ENCODE results near the gene NMNAT2.
"Not testable (repeated sequence)": the region's sequence is repeated elsewhere in the genome, so short reads cannot be mapped to it uniquely, and the experiment has no call there.

NMNAT2 gene

DNA sequence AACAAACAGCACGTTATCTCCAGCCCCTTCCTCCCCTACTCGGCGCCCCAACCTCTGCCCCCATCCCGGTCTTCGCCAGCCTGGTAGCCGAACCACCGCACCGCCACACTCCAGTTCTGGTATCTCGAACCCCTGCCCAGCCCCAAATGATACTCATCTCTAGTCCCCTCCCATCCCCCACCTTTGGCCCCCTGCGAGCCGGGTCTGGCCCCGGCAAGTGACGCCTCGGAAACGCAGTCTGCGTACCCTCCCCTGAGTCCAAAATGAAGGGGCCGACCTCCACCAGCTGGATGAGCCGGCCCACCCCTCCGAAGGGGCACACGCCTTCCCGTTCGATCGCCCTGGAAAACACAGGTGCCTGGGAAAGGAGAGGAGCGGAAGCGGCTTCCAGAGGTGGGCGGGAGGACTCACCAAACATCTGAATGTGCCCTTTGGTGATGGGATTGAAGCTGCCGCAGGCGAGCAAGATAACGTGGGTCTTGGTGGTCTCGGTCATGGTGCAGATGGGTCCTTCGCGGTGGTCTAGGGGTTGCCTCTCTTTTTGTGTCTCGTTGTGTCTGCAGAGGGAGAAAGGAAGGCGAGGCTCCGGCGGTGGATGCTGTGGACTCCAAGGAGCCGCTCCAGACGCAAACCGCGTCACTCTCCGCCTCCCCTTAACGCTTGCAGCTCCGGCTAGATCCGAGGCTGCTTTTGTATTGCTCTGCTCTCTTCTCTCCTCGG, at the start of gene NMNAT2:
TSS of gene NMNAT2 (minus strand) at position 609 of the 720 bp plus-strand sequence. CDS start at position 496, 113 bp downstream.
- DNase-seq (ENCODE audit: low read depth): no peak

DNA sequence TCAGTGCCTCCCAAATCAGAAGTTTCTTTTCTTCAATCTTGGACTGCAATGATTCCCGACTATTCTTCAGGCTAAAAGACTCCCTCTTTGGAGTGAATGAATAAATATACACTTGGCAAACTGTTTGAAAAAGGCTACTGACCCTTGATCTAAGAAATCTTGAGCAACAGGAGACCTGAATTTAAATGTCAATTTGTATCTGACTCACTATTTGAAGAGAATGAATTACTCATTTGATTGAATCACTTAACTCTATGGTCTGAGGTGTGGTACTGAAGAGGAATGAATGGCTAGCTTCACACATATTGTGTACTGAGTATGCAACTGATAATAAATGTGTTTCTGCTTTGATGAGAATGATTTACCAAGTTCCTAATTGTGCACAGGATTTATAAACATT, 49.5 kb upstream of the NMNAT2 start:
- DNase-seq (ENCODE audit: low read depth): no peak

DNA sequence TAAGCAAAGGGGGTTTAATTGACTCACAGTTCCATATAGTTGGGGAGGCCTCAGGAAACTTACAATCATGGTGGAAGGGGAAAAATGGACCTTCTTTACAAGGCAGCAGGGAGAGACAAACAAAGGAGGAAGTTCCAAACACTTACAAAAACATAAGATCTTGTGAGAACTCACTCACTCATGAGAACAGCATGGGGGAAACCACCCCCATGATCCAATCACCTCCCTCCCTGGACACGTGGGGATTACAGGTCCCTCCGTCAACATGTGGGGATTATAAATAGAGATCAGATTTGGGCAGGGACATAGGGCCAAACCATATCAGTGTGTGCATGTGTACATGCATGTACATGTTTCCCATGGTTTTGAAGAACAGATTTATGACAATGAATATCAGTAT, 48.6 kb upstream of the NMNAT2 start:
- DNase-seq (ENCODE audit: low read depth): no peak

DNA sequence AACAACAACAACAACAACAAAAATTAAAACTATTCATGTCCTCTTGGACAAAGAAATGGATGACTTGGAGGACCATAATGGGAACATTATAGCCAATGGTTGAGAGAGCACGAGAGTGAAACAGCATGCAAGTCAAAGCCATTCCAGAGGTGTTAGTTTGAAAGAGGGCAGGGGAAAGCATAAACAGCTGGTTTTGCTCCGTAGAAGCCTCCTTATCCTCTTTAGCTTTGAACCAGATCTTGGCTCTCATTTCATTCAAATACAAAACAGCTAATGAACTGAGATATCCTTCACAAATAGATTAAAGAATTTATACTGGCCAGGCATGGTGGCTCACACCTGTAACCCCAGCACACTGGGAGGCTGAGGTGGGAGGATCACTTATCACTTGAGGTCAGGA, 45.4 kb upstream of the NMNAT2 start:
- DNase-seq (ENCODE audit: low read depth): no peak

DNA sequence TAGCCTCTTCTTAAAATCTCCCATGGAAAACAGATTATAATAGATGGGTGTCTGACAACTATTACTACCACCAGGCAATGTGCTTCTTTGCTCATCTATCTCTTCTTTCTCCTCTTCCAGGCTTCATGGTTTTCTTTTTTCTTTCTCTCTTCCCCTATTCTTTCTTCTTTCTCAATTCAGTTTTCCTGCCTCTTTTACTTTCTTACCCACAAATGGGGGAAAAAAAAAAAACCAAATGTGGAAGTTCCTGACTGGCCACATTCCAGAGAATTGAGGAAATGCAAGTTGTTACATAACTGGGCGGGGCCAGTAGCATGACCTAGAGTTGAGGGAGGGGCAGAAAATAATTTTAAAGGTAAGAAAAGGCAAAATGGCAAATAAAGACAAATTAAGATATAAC, 43.2 kb upstream of the NMNAT2 start:
- DNase-seq (ENCODE audit: low read depth): no peak

DNA sequence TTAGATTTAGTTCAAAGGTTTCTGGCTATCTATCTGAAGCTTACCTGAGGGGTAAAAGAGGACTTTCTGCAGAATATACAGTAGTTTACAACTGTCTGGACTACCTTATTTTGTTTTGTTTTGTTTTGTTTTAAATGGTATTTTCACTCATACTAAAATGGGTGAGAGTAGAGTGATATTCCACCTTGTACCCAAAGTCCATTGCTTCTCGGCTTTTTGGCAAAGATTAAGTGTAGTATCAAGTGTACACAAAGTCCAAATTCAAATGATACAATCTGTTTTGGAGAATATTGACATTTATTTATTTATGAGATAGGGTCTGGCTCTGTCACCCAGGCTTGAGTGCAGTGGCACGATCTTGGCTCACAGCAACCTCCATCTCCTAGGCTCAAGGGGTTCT, 42.4 kb upstream of the NMNAT2 start:
- DNase-seq (ENCODE audit: low read depth): no peak

DNA sequence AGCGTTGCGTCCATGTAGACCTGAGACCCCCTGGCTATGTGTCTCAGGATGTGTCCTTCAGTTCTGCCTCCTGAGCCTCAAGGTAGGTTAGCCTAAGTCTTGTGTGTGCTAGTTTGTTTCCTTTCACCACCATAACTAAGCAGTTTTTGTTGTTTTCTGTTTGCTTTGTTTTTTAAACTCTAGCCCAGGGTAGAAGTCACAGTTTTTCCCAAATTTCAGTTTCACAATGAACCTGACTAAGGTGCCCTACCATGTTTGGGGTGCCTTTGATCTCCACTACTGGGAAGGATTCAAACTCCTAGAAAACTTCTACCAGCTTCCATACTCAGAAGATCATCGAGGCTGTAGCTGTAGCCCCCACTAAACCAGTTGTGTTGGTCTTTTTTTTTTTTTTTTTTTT, 39.3 kb upstream of the NMNAT2 start:
- DNase-seq (ENCODE audit: low read depth): no peak

DNA sequence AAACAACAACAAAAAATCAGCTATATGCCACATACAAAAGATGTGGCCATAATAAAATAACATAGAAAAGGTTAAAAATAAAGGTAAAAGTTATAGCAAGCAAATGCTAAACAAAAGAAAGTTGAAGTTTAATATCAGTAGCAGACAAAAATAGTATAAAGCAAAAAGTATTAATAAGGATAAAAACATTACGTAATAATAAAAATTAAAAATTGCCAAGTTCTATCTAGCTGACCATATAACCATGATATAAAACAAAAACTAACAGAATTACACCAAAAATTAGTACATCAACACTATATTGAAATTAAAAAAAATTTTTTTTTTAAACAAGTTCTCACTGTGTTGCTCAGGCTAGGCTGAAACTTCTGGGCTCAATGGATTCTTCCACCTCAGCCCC, 38.6 kb upstream of the NMNAT2 start:
- DNase-seq (ENCODE audit: low read depth): no peak

DNA sequence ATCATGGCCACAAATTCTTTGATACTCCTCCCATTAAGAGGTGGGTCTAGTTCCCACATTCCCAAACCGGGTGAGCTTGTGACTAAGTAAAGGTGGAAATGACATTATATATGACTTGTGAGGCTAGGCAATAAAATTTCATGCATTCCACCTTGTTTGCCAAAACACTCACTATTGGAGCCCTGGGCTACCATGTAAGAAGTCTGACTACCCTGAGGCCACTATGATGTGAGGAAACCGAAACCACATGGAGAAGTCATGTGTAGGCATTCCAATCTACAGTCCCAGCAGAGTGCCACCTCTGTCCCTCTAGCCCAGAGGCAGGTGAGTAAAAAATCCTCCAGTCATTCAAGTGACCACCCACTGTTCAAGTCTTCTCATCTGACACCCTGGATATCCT, 36.2 kb upstream of the NMNAT2 start:
- DNase-seq (ENCODE audit: low read depth): no peak

DNA sequence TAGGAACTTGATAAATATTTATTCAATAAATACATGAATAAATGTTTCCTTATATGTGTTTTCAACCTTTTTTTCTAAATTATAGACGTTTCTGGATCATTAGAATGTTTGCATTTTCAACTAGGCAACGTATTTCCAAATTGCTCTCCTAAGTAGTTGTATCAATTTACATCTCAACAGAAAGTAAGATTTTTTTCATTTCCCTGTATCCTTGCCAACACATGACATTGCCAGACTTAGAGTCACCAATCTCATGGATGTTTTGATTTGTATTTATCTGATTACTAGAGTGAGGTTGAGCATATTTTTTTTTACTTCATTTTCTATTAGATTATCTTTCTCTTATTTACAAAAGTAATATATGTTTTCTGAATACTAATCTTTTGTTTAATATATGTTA, 31.9 kb upstream of the NMNAT2 start:
- DNase-seq (ENCODE audit: low read depth): no peak

DNA sequence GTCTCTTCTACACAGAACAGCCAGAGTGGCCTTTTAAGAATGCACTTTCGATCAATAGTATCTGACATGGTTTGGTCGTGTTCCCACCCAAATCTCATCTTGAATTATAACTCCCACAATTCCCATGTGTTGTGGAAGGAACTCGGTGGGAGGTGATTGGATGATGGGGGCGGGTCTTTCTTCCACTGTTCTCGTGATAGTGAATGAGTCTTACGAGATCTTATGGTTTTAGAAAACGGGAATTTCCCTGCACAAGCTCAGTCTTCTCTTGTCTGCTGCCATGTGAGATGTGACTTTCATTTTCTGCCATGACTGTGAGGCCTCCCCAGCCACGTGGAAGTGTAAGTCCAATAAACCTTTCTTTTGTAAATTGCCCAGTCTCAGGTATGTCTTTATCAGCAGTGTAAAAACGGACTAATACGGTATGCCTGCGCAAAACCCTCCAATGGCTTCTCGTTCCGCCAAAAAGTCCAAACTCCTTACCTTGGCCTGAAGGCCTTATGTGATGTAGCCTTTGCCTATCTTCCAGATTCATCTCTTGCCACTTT, 31.1 kb upstream of the NMNAT2 start:
- DNase-seq (ENCODE audit: low read depth): no peak

DNA sequence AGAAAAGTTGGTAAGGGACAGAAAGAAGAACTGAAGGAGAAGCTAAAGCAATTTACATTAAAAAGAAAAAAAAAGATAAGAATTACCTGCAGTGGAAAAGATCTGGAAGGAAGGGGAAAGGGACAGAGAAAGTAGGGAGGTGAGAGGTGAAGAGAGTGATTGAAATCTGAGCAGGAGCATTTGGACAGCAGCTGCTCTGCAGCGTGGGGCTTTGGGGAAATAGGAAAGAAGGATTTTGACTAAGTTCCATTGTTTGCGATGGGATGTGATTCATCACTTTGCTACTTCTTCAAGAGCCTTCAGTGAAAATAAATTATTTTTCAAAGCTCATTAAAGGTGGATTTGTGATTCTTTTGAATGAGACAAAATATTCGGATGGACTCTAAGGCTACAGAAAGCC, 26.1 kb upstream of the NMNAT2 start:
- DNase-seq (ENCODE audit: low read depth): no peak

DNA sequence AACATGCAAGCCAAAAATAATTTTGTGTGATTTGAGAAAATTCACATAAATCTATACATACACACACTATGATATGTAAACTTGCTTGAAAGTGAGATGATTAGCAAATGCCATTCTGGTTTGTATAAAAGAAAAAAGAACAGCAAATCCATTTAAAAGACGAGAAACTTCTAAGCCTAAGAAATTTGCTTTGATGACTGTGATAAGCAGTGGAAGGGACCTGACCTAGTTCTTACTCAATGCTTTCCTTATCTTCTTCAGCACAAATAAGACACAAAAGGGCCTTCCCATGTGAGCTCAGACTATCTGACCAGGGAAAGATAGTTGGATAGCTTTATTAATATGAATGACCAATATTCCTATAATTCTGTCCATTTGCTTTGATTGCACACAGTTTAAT, 25.3 kb upstream of the NMNAT2 start:
- no peak for DNase-seq (ENCODE audit: low read depth)

DNA sequence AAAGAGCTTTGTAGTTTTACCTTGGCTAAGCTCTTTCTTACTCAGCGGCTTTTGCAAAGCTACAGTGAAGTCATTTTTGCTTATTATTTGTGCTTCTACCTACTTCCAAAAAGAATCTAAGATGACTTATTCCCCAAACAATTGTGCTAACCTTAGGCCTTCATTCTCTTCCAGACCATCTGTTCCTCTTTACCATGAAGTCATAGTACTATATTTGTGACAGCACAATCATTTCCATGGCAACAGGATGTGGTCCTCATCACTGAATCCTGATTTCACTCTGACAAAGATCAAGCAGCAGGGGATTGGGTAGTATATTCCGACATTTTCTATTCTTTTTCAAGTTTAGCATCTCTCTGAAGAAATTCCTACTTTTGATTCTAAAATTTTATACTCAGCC, 24.8 kb upstream of the NMNAT2 start:
- no peak for DNase-seq (ENCODE audit: low read depth)

DNA sequence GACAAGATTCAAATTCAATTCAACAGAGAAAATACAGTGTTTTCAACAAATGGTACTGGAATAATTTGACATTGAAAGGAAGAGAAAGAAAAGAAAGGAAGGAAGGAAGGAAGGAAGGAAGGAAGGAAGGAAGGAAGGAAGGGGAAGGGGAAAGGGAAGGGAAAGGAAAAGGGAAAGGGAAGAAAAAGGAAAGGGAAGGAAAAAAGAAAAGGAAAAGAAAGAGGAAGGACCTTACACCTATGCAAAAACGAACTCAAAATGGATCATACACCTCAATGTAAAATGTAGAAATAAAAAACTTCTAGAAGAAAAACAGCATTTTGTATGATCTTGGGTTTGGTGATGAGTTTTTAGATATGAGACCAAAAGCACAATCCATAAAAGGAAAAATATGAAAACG, 19.9 kb upstream of the NMNAT2 start:
- DNase-seq (ENCODE audit: low read depth): no peak

DNA sequence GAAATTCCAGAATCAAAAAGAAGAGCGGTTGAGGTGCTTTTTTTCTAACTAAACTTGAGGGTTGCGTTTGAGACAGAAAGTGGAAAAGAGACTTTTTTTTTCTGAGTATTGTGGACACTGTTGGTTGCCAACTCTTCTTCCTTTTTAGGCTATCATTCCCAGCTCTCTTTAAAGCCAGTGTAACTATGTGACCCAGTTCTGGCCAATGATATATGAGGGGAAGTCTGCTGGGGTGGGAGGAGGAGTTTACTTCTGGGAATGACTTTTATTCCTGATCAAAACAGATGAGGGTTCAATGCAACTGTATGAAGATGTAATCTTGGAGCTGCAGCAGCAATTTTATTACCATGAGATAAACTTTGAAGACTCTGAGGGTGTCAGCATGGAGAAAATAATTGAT, 17.3 kb upstream of the NMNAT2 start:
- no peak for DNase-seq (ENCODE audit: low read depth)

DNA sequence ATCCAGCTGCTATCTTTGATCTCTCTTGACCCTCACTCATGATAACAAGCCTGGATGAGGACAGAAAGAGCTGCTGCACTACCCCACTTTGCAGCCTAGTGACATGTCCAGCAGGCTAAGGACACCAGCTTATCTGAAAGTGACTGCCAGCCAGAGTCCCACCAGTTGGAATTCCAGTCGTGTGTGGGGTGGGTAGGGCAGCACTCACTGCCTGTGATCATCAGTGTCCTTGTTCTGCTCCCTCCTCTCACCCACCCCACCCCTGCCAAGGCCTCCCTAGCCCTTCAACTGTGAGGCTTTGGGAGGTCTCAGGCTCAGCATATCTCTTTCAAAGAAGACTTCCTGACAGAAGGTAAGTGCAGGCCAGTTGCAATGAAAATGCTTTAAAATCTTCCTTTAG, 15.5 kb upstream of the NMNAT2 start:
- no peak for DNase-seq (ENCODE audit: low read depth)

DNA sequence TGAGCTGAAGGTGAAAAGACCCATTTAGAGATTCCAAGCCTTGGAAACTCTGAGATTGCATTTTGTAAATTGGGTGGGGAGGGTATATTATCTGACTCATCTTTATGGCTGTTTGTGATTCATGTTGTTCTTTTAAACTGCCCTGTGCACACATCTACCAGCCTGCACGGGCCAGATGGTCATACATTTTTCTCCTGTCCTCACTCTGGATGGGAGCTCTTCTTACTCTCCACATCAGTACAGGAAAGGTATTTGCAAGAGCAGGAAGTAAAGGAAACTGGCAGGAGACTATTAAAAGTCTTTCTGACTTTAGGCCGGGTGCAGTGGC, 14.3 kb upstream of the NMNAT2 start:
- no peak for DNase-seq (ENCODE audit: low read depth)

DNA sequence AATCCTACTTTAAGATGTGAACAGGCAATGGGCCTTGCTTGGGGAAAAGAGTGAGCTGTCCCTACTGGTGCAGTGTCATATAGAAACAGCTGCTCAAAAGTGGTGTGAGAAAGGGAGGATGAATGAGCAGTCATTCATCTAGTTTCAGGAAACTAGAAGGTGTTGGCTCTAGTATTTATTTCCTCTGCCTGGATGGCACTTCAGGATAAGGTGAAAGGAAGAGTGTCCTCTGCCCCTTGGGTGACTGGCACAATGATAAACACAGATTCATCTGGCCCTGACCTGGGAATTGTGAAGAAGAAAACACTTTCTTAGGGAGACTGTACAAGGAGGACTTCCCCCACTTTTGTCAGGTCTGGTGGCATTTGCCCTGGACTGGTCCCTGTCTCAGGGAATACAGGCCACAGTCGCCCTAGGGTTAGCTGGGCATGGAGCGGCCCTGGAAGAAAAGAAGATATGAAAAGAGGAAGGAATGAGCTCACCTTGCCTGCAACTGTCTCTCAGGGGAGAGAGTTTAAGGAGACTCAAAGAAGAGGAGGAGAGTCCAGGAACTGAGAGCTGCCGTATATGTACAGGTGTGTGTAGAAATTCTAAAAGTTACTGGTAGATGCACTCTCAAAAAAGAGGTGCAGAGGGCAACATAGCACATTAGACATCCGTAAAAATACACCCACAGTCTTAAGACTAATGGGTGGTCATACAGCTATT, 13.8 kb upstream of the NMNAT2 start:
- DNase-seq (ENCODE audit: low read depth): no peak

DNA sequence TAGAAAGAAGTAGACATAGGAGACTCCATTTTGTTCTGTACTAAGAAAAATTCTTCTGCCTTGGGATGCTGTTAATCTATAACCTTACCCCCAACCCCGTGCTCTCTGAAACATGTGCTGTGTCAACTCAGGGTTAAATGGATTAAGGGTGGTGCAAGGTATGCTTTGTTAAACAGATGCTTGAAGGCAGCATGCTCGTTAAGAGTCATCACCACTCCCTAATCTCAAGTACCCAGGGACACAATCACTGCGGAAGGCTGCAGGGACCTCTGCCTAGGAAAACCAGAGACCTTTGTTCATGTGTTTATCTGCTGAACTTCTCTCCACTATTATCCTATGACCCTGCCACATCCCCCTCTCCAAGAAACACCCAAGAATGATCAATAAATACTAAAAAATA, 9.4 kb upstream of the NMNAT2 start:
- DNase-seq (ENCODE audit: low read depth): not testable (repeated sequence)

DNA sequence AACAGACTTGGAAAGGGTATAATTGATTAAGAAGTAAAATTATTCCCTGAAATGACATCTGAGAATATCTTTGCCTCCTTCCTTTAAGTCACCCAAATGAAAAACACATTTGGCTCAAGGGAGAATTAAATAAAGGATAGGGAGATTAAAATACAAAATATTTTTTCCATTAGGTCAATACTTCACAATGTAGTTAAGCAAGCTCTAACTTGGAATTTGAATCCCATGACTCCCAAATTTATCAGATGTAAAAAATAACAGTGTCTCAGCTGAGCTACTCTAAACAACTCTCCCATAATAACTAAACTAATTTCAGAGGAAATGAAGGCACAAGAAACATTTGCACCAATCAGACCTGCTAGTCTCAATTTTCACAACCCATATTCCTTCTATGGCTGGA, 6.5 kb upstream of the NMNAT2 start:
- no peak for DNase-seq (ENCODE audit: low read depth)

DNA sequence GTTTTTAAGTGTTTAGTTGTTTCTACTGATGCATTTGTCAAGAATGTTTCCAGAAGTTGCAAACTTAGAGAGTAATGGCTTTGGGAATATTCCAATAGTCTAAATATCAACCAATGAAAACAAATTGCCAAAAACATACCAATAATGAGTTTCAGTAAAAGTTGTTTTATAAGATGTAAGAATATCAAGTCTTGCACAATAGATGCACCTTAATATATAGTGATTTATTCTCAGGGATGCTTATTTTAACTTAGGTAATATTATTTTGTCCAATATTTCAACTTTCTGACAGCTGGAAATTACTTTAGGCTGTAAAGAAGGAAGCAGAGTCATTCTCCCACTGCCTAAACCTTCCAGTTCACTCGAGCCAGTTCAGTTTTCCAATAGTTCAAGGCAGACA, 5.4 kb upstream of the NMNAT2 start:
- DNase-seq (ENCODE audit: low read depth): no peak

DNA sequence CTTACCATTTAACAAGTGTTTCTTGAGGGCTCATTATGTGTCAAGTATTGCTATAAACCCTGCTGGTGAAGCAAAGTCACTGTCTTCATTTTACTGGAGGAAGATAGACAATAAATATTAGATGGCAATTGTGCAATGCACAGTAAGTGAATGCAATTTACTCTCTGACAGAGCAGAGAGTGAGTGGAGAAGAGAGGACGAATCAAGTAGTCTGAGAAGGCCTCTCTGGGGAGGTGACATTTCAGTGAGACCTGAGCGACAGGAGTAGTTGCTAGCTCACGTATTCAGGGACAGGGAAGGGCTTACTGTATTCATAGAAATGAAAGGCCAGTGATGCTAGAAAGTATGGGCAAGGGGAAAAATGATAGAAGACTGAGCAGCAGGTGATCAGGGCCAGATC, 1.2 kb upstream of the NMNAT2 start:
- no peak for DNase-seq (ENCODE audit: low read depth)

DNA sequence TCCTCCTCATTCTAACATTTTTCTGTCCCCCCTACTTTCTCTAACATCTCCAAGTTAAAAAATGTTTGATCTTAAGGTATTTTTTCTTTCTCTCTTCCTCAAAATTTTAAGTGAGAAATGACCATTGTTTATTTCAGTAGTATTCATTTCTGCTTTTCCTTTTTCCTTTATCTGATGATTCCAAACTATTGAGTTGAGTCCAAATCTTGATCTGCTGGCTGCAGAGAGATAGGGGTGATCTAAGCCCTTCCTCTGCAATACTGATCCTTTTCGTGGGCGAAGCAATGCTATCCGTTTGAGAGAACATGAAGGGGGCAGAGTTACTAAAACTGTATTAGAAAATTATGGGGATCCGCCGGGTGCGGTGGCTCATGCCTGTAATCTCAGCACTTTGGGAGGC, 516 bp upstream of the NMNAT2 start:
- no peak for DNase-seq (ENCODE audit: low read depth)

All from CMK (cell line).